ENCODE measurements around the gene CDK16. TPM values are rescaled to one million over a fixed set of nuclear protein-coding genes. Genes with fewer than 3 reads are reported as not detected.

The CDK16 gene
- total and polyA plus RNA-seq, 2 donors (not counting 3 experiments of a cell fraction or from before 2014, with no cell fraction given), result 99.9 to 149 TPM

DNA sequence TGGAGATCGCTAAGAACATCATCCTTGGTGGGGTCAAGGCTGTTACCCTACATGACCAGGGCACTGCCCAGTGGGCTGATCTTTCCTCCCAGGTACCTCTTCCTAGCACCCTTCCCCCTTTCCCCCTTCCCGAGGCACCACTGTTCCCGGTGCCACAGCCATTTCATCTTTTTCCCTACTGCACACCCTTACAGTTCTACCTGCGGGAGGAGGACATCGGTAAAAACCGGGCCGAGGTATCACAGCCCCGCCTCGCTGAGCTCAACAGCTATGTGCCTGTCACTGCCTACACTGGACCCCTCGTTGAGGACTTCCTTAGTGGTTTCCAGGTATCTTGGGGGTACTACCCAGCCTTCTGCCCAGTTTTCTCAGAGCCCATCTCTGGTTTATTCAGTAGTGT is 19.2 kb upstream of the CDK16 start:
- no peaks in the 10 kb centered on the region for H4K20me1 ChIP-seq (replicated peaks; ENCODE audit: control insufficient read depth, extremely low read depth, insufficient read depth, low read length)

More for the DNA sequence above, 19.2 kb upstream of the CDK16 start:
- H3K36me3 ChIP-seq (ENCODE audit: control insufficient read depth in 2 of 2, extremely low read depth in 1 of 2, insufficient read depth in 2 of 2, low read length in 2 of 2), result peaks cover 12 to 47% of the 10 kb centered on the region in 2 experiments
- dilution Hi-C loops (cut with MboI; ENCODE audit: extremely low pct_ligation_motif_present, low sequenced_read_pairs), result no loop called here
- no TSS peak for BruUV-seq (replicated peaks)
- no peak overlapping the region for H3K9ac ChIP-seq (replicated peaks; ENCODE audit: extremely low read depth, insufficient read depth, low read length)
- no peaks in the 10 kb centered on the region for H3K27me3 ChIP-seq (ENCODE audit: control insufficient read depth in 2 of 2, insufficient read depth in 2 of 2, low read length in 2 of 2)
- no peaks in the 10 kb centered on the region for H3K9me3 ChIP-seq (replicated peaks; ENCODE audit: control insufficient read depth, insufficient read depth, low read length)
- POLR2A ChIA-PET, result no interaction called here
- no peak for TF ChIP-seq POLR2AphosphoS5 (IDR thresholded peaks at IDR 0.05; ENCODE audit: insufficient read depth, low read depth, low read length)
- TF ChIP-seq GATA2 (IDR thresholded peaks at IDR 0.05; ENCODE audit: insufficient read depth, insufficient read length, low read depth, low read length), result no peak
- TF ChIP-seq, protein P1, sequence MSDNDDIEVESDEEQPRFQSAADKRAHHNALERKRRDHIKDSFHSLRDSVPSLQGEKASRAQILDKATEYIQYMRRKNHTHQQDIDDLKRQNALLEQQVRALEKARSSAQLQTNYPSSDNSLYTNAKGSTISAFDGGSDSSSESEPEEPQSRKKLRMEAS (IDR thresholded peaks at IDR 0.05; ENCODE audit: insufficient read depth, insufficient read length), result no peak
- TF ChIP-seq, protein P2, sequence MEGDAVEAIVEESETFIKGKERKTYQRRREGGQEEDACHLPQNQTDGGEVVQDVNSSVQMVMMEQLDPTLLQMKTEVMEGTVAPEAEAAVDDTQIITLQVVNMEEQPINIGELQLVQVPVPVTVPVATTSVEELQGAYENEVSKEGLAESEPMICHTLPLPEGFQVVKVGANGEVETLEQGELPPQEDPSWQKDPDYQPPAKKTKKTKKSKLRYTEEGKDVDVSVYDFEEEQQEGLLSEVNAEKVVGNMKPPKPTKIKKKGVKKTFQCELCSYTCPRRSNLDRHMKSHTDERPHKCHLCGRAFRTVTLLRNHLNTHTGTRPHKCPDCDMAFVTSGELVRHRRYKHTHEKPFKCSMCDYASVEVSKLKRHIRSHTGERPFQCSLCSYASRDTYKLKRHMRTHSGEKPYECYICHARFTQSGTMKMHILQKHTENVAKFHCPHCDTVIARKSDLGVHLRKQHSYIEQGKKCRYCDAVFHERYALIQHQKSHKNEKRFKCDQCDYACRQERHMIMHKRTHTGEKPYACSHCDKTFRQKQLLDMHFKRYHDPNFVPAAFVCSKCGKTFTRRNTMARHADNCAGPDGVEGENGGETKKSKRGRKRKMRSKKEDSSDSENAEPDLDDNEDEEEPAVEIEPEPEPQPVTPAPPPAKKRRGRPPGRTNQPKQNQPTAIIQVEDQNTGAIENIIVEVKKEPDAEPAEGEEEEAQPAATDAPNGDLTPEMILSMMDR (IDR thresholded peaks at IDR 0.05; ENCODE audit: extremely low read depth in 1 of 2, insufficient read depth in 1 of 2, low read depth in 1 of 2, low read length in 2 of 2), result no peak
- TF ChIP-seq JUN (IDR thresholded peaks at IDR 0.05; ENCODE audit: borderline replicate concordance, insufficient read depth, insufficient read length, low read depth), result no peak
- no peak for TF ChIP-seq EZH2 (IDR thresholded peaks at IDR 0.05; ENCODE audit: borderline replicate concordance, low read depth, low read length, severe bottlenecking)
- no peak for TF ChIP-seq MYC (IDR thresholded peaks at IDR 0.05; ENCODE audit: low read depth, low read length)
- TF ChIP-seq POLR2A (IDR thresholded peaks at IDR 0.05; ENCODE audit: low read depth, low read length), result no peak
- TF ChIP-seq FOS (IDR thresholded peaks at IDR 0.05; ENCODE audit: borderline replicate concordance, insufficient read depth, low read length), result no peak
- no peaks in the 10 kb centered on the region for H3K9me1 ChIP-seq (replicated peaks; ENCODE audit: control insufficient read depth, extremely low read depth, insufficient read depth, low read length)
- intact Hi-C loops (cut with micrococcal nuclease), result no loop called here
- no peak overlapping the region for H3K4me3 ChIP-seq (replicated peaks in 1 of 3; ENCODE audit: insufficient read depth in 1 of 3, low read depth in 1 of 3, low read length in 3 of 3)
- DNase-seq (ENCODE audit: low read depth, low spot score), result no peak
- peaks cover 23% of the 10 kb centered on the region for H3K4me1 ChIP-seq (ENCODE audit: control insufficient read depth, extremely low read depth, insufficient read depth, low read length)
- CTCF ChIA-PET, result no interaction called here
- H2AFZ ChIP-seq (ENCODE audit: low read depth, low read length), result no peak overlapping the region
- no peak overlapping the region for H3K27ac ChIP-seq (ENCODE audit: insufficient read depth, low read depth, low read length)
- no peak for FAIRE-seq
- peaks cover 53% of the 10 kb centered on the region for H3K79me2 ChIP-seq (ENCODE audit: control insufficient read depth, insufficient read depth, low read length)
- H3K4me2 ChIP-seq (ENCODE audit: insufficient read depth, low read length), result no peak overlapping the region

All from endothelial cell of umbilical vein (primary cell).